Measurements from ENCODE around the gene PRDM11.

PRDM11 gene

DNA sequence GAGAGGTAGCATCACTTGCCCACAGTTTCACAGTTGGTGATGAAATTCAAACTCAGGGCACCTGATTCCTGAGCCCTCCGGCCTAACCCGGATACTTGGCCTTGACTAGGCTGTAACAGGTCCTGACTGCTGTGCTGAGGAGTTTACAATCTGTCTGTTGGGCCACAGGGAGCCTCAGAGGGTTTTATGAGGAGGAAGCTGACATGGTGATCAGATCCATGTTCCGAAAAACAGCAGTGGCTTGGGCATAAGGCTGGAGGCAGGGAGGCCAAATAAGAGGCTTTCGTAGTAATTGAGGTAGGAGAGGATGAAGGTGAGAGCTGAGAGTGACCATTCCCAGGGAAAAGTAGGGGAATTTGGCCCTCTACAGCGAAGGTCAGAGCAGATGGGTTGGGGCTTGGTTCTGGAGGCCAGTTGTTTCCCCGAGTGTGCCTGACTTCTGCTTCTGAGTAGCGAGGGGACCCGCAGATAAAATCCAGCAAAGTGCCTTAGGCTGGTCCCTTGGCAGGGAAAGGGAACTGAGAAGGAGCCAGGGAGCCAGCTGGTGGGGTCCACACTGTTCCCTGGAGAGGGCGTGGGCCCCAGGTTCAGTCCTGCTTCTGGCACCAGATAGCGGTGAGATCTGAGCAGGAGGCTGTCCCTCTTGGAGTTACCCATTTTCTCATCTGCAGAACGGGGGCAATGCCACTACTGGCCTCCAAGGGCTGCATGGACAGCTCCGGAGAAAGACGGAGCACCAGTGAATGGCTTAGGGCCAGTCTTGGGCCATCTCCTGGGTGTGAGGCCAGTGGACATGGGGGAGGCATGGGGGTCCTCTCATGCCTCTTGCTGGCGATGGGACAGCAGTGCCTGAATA is 6.5 kb downstream of the PRDM11 start:
- no peaks in the 10 kb centered on the region for H3K27me3 ChIP-seq (replicated peaks; ENCODE audit: control insufficient read depth, insufficient read depth, low read length)
- DNase-seq (ENCODE audit: low read depth): no peak
- peaks cover 10% of the 10 kb centered on the region for H3K4me1 ChIP-seq (ENCODE audit: control insufficient read depth, insufficient read depth, low read length)
- H3K9me3 ChIP-seq (ENCODE audit: control insufficient read depth, low read length): no peaks in the 10 kb centered on the region
- H3K36me3 ChIP-seq (ENCODE audit: control insufficient read depth, insufficient read depth, low read length, severe bottlenecking): no peaks in the 10 kb centered on the region
- H3K9ac ChIP-seq (ENCODE audit: low read length): no peak overlapping the region
- H3K4me3 ChIP-seq (ENCODE audit: low read length): no peak overlapping the region

DNA sequence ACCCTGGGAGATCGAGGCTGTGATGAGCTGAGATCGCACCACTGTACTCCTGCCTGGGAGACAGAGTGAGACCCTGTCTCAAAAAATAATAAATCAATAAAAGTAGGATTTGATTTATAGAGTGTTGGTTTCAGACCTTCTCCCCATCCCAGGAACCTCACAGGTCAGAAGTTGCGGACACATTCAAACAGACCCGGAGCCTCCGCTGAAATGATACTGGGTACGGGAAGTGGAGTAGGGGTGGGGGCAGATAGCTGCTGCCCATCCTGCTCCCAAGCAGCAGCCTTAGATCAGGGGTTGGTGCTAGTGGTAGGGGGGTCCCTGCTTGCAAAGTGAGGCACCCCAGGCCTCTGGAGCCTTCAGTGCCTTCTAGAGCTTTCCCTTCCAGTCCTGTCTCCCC is 7.8 kb downstream of the PRDM11 start:
- Histone ChIP-seq H3K36me3 (ENCODE audit: control insufficient read depth, insufficient read depth, low read length, severe bottlenecking) (no peaks in the 10 kb centered on the region), H3K4me1 (ENCODE audit: control insufficient read depth, insufficient read depth, low read length) (peaks cover 12% of the 10 kb centered on the region), H3K9me3 (ENCODE audit: control insufficient read depth, low read length) (no peaks in the 10 kb centered on the region), H3K4me3 (ENCODE audit: low read length) (no peak overlapping the region), H3K9ac (ENCODE audit: low read length) (no peak overlapping the region), H3K27me3 (replicated peaks; ENCODE audit: control insufficient read depth, insufficient read depth, low read length) (no peaks in the 10 kb centered on the region)
- DNase-seq (ENCODE audit: low read depth): no peak

DNA sequence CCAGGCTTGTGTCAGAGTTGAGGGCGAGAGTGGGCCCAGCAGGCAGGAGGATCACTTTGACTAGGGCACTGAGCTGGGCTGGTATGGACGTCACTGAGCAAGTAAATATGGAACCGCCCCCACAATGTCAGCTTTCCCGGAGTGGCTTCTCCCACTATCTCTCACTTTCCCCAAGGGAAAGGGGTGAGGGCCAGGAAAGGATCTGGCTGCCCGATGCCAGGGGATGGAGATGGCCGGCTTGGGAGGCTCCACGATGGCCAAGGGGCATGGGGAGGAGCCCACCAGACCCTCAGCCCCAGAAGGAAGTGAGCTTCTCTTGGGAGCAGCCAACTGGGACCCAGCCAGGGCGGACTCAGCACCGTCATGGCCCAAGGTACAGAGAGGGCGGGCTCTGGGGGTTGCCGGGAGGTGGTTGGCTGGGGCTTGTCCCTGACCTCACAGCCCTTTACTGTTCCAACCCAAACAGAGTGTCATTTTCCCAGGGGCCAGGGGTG is 8.7 kb downstream of the PRDM11 start:
- Histone ChIP-seq H3K36me3 (ENCODE audit: control insufficient read depth, insufficient read depth, low read length, severe bottlenecking) (no peaks in the 10 kb centered on the region), H3K27me3 (replicated peaks; ENCODE audit: control insufficient read depth, insufficient read depth, low read length) (no peaks in the 10 kb centered on the region), H3K4me1 (ENCODE audit: control insufficient read depth, insufficient read depth, low read length) (peaks cover 12% of the 10 kb centered on the region), H3K4me3 (ENCODE audit: low read length) (no peak overlapping the region), H3K9me3 (ENCODE audit: control insufficient read depth, low read length) (no peaks in the 10 kb centered on the region), H3K9ac (ENCODE audit: low read length) (no peak overlapping the region)
- no peak for DNase-seq (ENCODE audit: low read depth)

DNA sequence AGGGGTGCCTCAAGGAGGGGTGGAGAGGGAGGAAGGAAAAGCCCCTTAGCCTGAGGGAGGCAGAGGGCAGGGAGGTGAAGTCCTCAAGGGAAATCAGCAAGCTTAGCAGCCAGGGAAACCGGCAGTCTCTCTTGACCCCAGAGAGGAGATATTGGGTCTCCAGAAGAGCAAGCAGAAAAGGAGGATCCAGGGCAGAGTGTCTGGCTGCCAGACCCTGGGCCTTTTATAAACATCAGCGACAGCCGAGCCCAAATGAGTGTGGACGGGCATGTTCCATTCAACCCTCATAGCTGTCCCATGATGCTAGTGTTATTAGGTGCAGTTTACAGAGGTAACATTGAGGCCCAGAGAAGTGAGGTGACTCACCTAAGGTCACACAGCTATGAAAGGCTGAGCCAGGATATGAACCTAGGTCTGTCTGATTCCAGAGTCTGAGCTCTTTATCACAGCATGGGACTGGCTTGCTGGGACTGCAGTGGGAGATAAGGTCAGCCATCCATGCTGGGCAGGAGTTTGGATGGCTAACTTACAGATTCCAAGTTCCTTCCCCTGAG is 9.3 kb downstream of the PRDM11 start:
- H3K4me1 ChIP-seq (ENCODE audit: control insufficient read depth, insufficient read depth, low read length): peaks cover 12% of the 10 kb centered on the region
- no peak overlapping the region for H3K4me3 ChIP-seq (ENCODE audit: low read length)
- no peak overlapping the region for H3K9ac ChIP-seq (ENCODE audit: low read length)
- no peaks in the 10 kb centered on the region for H3K36me3 ChIP-seq (ENCODE audit: control insufficient read depth, insufficient read depth, low read length, severe bottlenecking)
- H3K27me3 ChIP-seq (replicated peaks; ENCODE audit: control insufficient read depth, insufficient read depth, low read length): no peaks in the 10 kb centered on the region
- no peaks in the 10 kb centered on the region for H3K9me3 ChIP-seq (ENCODE audit: control insufficient read depth, low read length)
- DNase-seq (ENCODE audit: low read depth): no peak

DNA sequence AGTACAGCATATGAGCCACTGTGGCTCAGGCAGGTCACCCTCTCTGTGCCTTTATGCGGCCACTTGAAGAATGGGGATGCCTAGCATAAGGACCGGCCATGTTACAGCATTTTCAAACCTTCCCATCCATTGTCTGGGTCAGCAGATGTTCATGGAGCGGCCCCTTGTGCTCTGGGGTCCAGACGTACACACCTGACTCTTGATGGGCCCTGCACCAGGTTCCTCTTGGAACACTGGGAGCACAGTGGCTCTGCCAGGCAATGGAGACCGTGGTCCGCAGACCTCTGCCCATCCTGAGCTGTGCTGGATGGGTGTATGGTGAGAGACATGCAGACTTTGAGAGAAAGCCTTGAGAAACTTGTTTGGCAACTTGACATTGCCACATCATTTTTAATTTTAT is 9.8 kb downstream of the PRDM11 start:
- Histone ChIP-seq H3K27me3 (replicated peaks; ENCODE audit: control insufficient read depth, insufficient read depth, low read length) (no peaks in the 10 kb centered on the region), H3K4me1 (ENCODE audit: control insufficient read depth, insufficient read depth, low read length) (peaks cover 14% of the 10 kb centered on the region), H3K9ac (ENCODE audit: low read length) (no peak overlapping the region), H3K9me3 (ENCODE audit: control insufficient read depth, low read length) (no peaks in the 10 kb centered on the region), H3K36me3 (ENCODE audit: control insufficient read depth, insufficient read depth, low read length, severe bottlenecking) (no peaks in the 10 kb centered on the region), H3K4me3 (ENCODE audit: low read length) (no peak overlapping the region)
- DNase-seq (ENCODE audit: low read depth): no peak

DNA sequence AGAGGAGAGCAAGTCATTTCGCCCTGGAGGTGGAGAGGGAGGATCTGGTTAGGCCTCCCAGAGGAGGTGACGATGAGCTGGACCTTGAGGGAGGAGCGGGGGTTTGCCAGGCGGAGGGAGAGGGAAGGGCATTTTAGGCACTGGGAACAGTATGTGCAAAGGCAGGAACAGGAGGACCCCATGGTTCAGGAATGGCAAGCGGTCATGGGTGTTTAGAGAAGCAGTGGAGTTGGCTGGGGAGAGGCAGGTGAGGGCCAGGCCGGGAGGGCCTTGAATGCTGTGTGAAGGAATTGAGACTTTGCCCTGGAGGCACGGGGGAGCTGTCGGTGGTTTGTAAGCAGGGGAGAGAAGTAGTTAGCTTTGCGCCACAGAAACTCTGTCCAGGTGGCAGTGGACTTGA is 10.3 kb downstream of the PRDM11 start:
- Histone ChIP-seq H3K9ac (ENCODE audit: low read length) (no peak overlapping the region), H3K9me3 (ENCODE audit: control insufficient read depth, low read length) (no peaks in the 10 kb centered on the region), H3K4me1 (ENCODE audit: control insufficient read depth, insufficient read depth, low read length) (peaks cover 20% of the 10 kb centered on the region), H3K36me3 (ENCODE audit: control insufficient read depth, insufficient read depth, low read length, severe bottlenecking) (no peaks in the 10 kb centered on the region), H3K27me3 (replicated peaks; ENCODE audit: control insufficient read depth, insufficient read depth, low read length) (no peaks in the 10 kb centered on the region), H3K4me3 (ENCODE audit: low read length) (no peak overlapping the region)
- no peak for DNase-seq (ENCODE audit: low read depth)

DNA sequence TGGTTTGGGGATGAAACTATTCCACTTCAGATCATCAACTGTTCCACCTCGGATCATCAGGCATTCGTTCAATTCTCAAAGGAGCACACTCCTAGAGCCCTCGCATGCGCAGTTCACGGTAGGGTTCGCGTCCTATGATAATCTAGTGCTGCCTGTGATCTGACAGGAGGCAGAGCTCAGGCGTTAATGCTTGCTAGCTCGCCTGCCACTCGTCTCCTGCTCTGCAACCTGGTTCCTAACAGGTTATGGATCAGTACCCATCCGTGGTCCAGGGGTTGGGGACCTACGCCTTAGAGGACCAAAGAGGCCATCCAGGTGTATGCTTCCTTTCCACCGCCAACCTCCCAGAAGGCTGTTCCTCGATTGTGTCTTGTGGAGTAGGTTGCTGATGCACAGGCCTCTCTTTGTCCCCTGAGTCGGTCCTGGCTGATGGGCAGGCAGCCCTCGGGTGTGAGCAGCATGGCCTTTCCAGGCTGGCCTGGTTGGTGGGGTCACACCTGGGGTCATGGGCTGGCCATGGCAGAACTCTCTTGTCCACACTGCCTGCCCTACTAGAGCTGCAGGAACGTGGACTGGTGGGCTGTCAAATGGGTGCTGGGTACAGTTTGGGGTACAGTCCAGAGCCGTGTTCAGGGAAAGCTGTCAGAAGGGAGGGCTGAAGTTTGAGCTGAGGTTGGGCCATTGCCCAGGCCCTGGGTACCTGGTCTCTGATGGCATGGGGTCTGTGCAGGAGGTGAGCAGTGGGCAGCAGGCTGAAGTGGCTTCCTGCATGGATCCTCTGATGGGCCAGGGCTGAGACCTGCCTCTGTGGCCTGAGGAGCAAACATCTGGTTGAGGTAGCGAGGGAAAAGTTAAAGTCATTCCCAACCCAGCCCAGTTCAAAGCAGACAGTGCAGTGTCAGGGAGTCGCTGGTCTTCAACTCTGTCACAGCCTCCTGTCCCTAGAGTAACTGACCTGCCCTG is 11.1 kb downstream of the PRDM11 start:
- peak overlapping the region; percentile 45 for H3K9ac ChIP-seq (ENCODE audit: low read length)
- no peaks in the 10 kb centered on the region for H3K27me3 ChIP-seq (replicated peaks; ENCODE audit: control insufficient read depth, insufficient read depth, low read length)
- no peaks in the 10 kb centered on the region for H3K36me3 ChIP-seq (ENCODE audit: control insufficient read depth, insufficient read depth, low read length, severe bottlenecking)
- H3K9me3 ChIP-seq (ENCODE audit: control insufficient read depth, low read length): no peaks in the 10 kb centered on the region
- DNase-seq (ENCODE audit: low read depth): no peak
- no peak overlapping the region for H3K4me3 ChIP-seq (ENCODE audit: low read length)
- peaks cover 24% of the 10 kb centered on the region for H3K4me1 ChIP-seq (ENCODE audit: control insufficient read depth, insufficient read depth, low read length)

DNA sequence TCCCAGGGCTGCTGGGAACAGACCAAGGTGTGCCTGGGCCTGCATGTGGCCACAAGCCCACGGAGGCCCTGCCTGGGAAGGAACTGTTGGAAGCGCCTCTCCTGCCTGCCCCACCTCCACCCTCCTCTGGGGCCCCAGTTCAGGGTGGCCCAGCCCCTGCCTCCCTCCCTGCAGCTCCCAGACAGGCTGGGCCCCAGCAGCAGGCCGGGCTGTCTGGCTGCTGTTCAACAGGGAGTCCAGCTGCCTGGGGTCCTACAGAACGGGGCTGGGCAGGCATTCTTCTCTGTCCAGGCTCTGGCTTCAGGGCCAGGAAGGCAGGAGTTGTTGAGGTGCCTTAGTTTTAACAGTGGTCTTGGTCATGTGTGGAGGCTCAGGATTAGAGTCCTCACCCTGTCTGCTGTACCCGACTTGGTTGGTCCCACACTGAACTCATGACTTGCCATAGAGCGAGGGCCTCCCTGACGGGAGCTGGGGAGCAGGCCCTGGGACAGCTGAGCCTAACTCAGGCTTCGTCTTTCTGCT is 11.8 kb downstream of the PRDM11 start:
- H3K27me3 ChIP-seq (replicated peaks; ENCODE audit: control insufficient read depth, insufficient read depth, low read length): no peaks in the 10 kb centered on the region
- no peaks in the 10 kb centered on the region for H3K36me3 ChIP-seq (ENCODE audit: control insufficient read depth, insufficient read depth, low read length, severe bottlenecking)
- peak; percentile 69 for DNase-seq (ENCODE audit: low read depth)
- H3K4me1 ChIP-seq (ENCODE audit: control insufficient read depth, insufficient read depth, low read length): peaks cover 24% of the 10 kb centered on the region
- H3K4me3 ChIP-seq (ENCODE audit: low read length): no peak overlapping the region
- H3K9me3 ChIP-seq (ENCODE audit: control insufficient read depth, low read length): no peaks in the 10 kb centered on the region
- peak overlapping the region; percentile 45 for H3K9ac ChIP-seq (ENCODE audit: low read length)

DNA sequence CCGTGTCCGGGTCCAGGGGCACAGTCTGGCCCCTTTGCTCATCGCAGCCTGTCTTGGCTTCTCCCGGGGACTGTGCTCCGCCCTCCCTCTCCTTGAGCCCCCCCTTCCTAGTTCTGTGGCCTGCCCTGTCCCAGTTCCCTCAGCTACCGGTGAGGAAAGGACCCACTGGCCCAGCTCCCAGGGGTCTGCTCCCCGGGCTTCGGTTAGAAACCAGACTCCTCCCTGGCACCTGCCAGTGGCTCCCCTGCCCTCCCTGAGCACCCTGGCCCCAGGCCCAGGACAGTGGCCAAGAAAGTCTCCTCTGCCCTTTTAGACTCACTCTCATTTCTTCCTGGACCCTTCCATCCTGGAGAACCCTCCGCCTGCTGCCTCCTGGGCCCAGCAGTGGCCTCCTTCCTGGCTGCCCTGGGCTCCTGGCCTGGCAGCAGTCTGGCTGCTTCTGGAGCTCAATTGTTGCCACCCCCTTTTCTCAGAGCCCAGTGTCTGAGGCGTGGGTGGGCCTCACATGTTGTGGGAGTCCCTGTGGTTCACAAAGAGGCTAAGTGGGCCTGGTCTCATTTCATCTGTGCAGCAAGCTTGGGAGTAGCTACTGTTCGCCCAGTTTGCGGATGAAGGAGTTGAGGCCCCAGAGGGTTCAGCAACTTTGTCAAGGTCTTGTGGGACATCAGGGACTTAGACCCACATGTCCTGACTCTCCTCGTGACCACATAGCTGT is 12.6 kb downstream of the PRDM11 start:
- peaks cover 24% of the 10 kb centered on the region for H3K4me1 ChIP-seq (ENCODE audit: control insufficient read depth, insufficient read depth, low read length)
- DNase-seq (ENCODE audit: low read depth): no peak
- no peaks in the 10 kb centered on the region for H3K9me3 ChIP-seq (ENCODE audit: control insufficient read depth, low read length)
- H3K4me3 ChIP-seq (ENCODE audit: low read length): no peak overlapping the region
- H3K36me3 ChIP-seq (ENCODE audit: control insufficient read depth, insufficient read depth, low read length, severe bottlenecking): no peaks in the 10 kb centered on the region
- no peak overlapping the region for H3K9ac ChIP-seq (ENCODE audit: low read length)
- no peaks in the 10 kb centered on the region for H3K27me3 ChIP-seq (replicated peaks; ENCODE audit: control insufficient read depth, insufficient read depth, low read length)

DNA sequence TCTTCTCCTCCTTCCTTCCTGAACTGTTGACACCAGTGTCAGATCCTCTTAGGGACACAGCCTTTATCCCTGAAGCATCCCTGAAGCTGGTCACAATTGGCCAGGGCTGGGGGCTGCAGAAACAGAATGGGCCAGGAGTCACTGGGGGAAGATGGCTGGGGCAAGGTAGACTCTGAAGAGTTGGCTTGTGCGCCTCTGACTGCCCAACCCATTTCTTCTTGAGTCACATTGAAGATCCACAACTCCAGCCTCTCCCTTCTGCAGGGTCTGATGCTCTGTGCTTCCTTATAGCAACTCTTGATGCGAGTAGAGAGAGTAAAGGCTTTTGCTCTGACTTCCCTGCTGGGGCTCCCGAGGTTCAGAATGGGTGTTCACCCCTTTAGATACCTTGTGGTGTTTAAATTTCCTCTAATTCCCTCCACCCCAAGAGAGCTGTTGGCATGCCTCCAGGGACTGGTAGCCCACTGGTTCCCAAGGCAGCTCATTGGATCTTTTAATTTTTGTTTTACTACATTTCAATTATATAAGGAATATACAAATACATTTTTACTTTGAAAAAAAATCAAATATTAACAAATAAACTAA is 13.4 kb downstream of the PRDM11 start:
- Histone ChIP-seq H3K27me3 (replicated peaks; ENCODE audit: control insufficient read depth, insufficient read depth, low read length) (no peaks in the 10 kb centered on the region), H3K4me1 (ENCODE audit: control insufficient read depth, insufficient read depth, low read length) (peaks cover 24% of the 10 kb centered on the region), H3K9ac (ENCODE audit: low read length) (no peak overlapping the region), H3K36me3 (ENCODE audit: control insufficient read depth, insufficient read depth, low read length, severe bottlenecking) (no peaks in the 10 kb centered on the region), H3K4me3 (ENCODE audit: low read length) (no peak overlapping the region), H3K9me3 (ENCODE audit: control insufficient read depth, low read length) (no peaks in the 10 kb centered on the region)
- no peak for DNase-seq (ENCODE audit: low read depth)

All from adipocyte (in vitro differentiated cells).